ENCODE measurements around the gene KAT14.
"Not testable (repeated sequence)": the region's sequence is repeated elsewhere in the genome, so short reads cannot be mapped to it uniquely, and the experiment has no call there.

KAT14 gene

GRCh38 chr20:18092890-18093289 lies 44.8 kb upstream of the KAT14 start:
- TF ChIP-seq CTCF (IDR thresholded peaks at IDR 0.05; ENCODE audit: low read depth, low read length), result no peak

GRCh38 chr20:18093388-18093787 lies 44.3 kb upstream of the KAT14 start:
- no peaks in the 10 kb centered on the region for H3K9me3 ChIP-seq (ENCODE audit: severe bottlenecking)
- DNase-seq, result no peak
- no peak for TF ChIP-seq CTCF (IDR thresholded peaks at IDR 0.05; ENCODE audit: low read depth, low read length)

More at GRCh38 chr20:18092890-18093289, 44.8 kb upstream of the KAT14 start:
- DNase-seq, result no peak
- Histone ChIP-seq H3K27ac (no peak overlapping the region), H3K27me3 (ENCODE audit: insufficient read depth, low read depth, severe bottlenecking) (no peaks in the 10 kb centered on the region), H3K36me3 (no peaks in the 10 kb centered on the region), H3K9me3 (ENCODE audit: severe bottlenecking) (no peaks in the 10 kb centered on the region), H3K4me3 (ENCODE audit: low read depth, low read length) (no peak overlapping the region)

GRCh38 chr20:18094191-18094590 lies 43.5 kb upstream of the KAT14 start:
- no peak for TF ChIP-seq CTCF (IDR thresholded peaks at IDR 0.05; ENCODE audit: low read depth, low read length)
- DNase-seq, result no peak
- Histone ChIP-seq H3K27ac (no peak overlapping the region), H3K4me3 (ENCODE audit: low read depth, low read length) (no peak overlapping the region), H3K27me3 (ENCODE audit: insufficient read depth, low read depth, severe bottlenecking) (no peaks in the 10 kb centered on the region), H3K36me3 (no peaks in the 10 kb centered on the region), H3K9me3 (ENCODE audit: severe bottlenecking) (no peaks in the 10 kb centered on the region)

More at GRCh38 chr20:18093388-18093787, 44.3 kb upstream of the KAT14 start:
- Histone ChIP-seq H3K4me3 (ENCODE audit: low read depth, low read length) (no peak overlapping the region), H3K27ac (no peak overlapping the region), H3K27me3 (ENCODE audit: insufficient read depth, low read depth, severe bottlenecking) (no peaks in the 10 kb centered on the region), H3K36me3 (no peaks in the 10 kb centered on the region)

GRCh38 chr20:18100569-18100968 lies 37.1 kb upstream of the KAT14 start:
- not testable (repeated sequence) for H3K27me3 ChIP-seq (ENCODE audit: insufficient read depth, low read depth, severe bottlenecking); H3K36me3 ChIP-seq; H3K27ac ChIP-seq; H3K9me3 ChIP-seq (ENCODE audit: severe bottlenecking); DNase-seq; H3K4me3 ChIP-seq (ENCODE audit: low read depth, low read length)

GRCh38 chr20:18101125-18101810 lies 36.4 kb upstream of the KAT14 start:
- no peak overlapping the region for H3K27ac ChIP-seq

GRCh38 chr20:18103497-18103896 lies 34.2 kb upstream of the KAT14 start:
- Histone ChIP-seq H3K9me3 (ENCODE audit: severe bottlenecking) (no peaks in the 10 kb centered on the region), H3K27ac (no peak overlapping the region), H3K36me3 (no peaks in the 10 kb centered on the region), H3K4me3 (ENCODE audit: low read depth, low read length) (no peak overlapping the region), H3K27me3 (ENCODE audit: insufficient read depth, low read depth, severe bottlenecking) (no peaks in the 10 kb centered on the region)
- no peak for TF ChIP-seq CTCF (IDR thresholded peaks at IDR 0.05; ENCODE audit: low read depth, low read length)
- DNase-seq, result no peak

More at GRCh38 chr20:18101125-18101810, 36.4 kb upstream of the KAT14 start:
- Histone ChIP-seq H3K9me3 (ENCODE audit: severe bottlenecking) (no peaks in the 10 kb centered on the region), H3K4me3 (ENCODE audit: low read depth, low read length) (no peak overlapping the region), H3K27me3 (ENCODE audit: insufficient read depth, low read depth, severe bottlenecking) (no peaks in the 10 kb centered on the region), H3K36me3 (no peaks in the 10 kb centered on the region)
- TF ChIP-seq CTCF (IDR thresholded peaks at IDR 0.05; ENCODE audit: low read depth, low read length), result no peak
- no peak for DNase-seq
